ENCODE results near the gene RGS19. TPM values are rescaled to one million over a fixed set of nuclear protein-coding genes. Genes with fewer than 3 reads are reported as not detected.

RGS19 gene
- total RNA-seq, 1 experiment from 2014 or later: 12.8 TPM

GRCh38 chr20:64104667-64105451, 25.5 kb upstream of the RGS19 start:
- Histone ChIP-seq H4K5ac (ENCODE audit: insufficient read length, low read depth, low read length) (no peak overlapping the region), H3K27me3 (ENCODE audit: insufficient read depth, low read length) (peaks cover 3% of the 10 kb centered on the region; the same call in 1 of the 2 replicates), H3K18ac (ENCODE audit: insufficient read length, low read depth, low read length) (no peak overlapping the region), H3K79me2 (ENCODE audit: insufficient read depth, low read length) (no peaks in the 10 kb centered on the region), H2BK12ac (ENCODE audit: insufficient read length, low read depth, low read length) (no peak overlapping the region), H3K9ac (ENCODE audit: extremely low read depth, insufficient read length, low read length) (no peak overlapping the region), H3K27ac (ENCODE audit: insufficient read length, low read depth, low read length) (no peak overlapping the region), H3K56ac (ENCODE audit: insufficient read length, low read depth, low read length) (no peak overlapping the region), H2BK5ac (ENCODE audit: insufficient read length, low read length) (no peak overlapping the region), H4K20me1 (ENCODE audit: control insufficient read depth, insufficient read depth, insufficient read length) (no peaks in the 10 kb centered on the region), H3K4me2 (ENCODE audit: insufficient read depth, insufficient read length, low read length) (no peak overlapping the region), H4K91ac (ENCODE audit: insufficient read length, low read depth, low read length) (no peak overlapping the region), H3K14ac (ENCODE audit: insufficient read depth, low read length) (no peak overlapping the region), H3K4ac (ENCODE audit: low read depth, low read length) (no peak overlapping the region), H4K8ac (replicated peaks; ENCODE audit: insufficient read length, low read depth, low read length) (no peak overlapping the region), H2AFZ (ENCODE audit: low read length) (no peak overlapping the region), H2AK5ac (ENCODE audit: insufficient read length, low read length) (no peak overlapping the region), H3K9me3 (ENCODE audit: control insufficient read depth, low read depth, low read length) (no peaks in the 10 kb centered on the region), H3T11ph (ENCODE audit: low read length) (no peak overlapping the region), H3K23me2 (ENCODE audit: insufficient read length, low read depth, low read length, poor library complexity, severe bottlenecking) (no peaks in the 10 kb centered on the region), H2BK120ac (ENCODE audit: low read depth, low read length, poor library complexity, severe bottlenecking) (no peak overlapping the region), H2BK15ac (ENCODE audit: low read depth, low read length) (no peak overlapping the region), H2BK20ac (ENCODE audit: low read depth, low read length, poor library complexity, severe bottlenecking) (no peak overlapping the region), H3K4me1 (ENCODE audit: insufficient read depth, low read length) (no peaks in the 10 kb centered on the region), H3K23ac (ENCODE audit: insufficient read length, low read depth, low read length) (no peak overlapping the region), H3K79me1 (ENCODE audit: insufficient read depth, low read depth, low read length, poor library complexity, severe bottlenecking) (no peaks in the 10 kb centered on the region)
- DNase-seq: no peak
- Mint-ChIP-seq H3K36me3 (ENCODE audit: insufficient read depth in 1 of 3, low read depth in 3 of 3) (no peaks in the 10 kb centered on the region), H3K27me3 (ENCODE audit: low read depth) (peaks cover 46% of the 10 kb centered on the region), H3K27ac (no peak overlapping the region), H3K4me3 (no peak overlapping the region), H3K9me3 (no peaks in the 10 kb centered on the region), H3K4me1 (peaks cover 9 to 14% of the 10 kb centered on the region in 2 experiments; a peak in 3 of 4 replicates)
- no CpG with 5 or more reads among the region's 25 CpGs for WGBS (ENCODE audit: extremely low coverage, insufficient read length, low lambda C conversion rate)
- no peak for TF ChIP-seq CTCF (conservative IDR thresholded peaks at IDR 0.05)

All from H9 (cell line).